Testis (tissue), 3 donors: ENCODE results near the gene ITPK1. TPM values are rescaled to one million over a fixed set of nuclear protein-coding genes. Genes with fewer than 3 reads are reported as not detected.

ENCODE experiments used
- DNase-seq: peaks from one replicate; pipeline ENCODE4 v3.0.0-alpha.2; 2019
- H3K27ac ChIP-seq, 2 donors: fragments of 200-600 bp; sonication (generic); one replicate each; pipeline ENCODE4 v1.5.1; 2019
- H3K27me3 ChIP-seq: fragments of 200-600 bp; sonication (generic); one replicate; pipeline ENCODE4 v1.5.1; 2019
- H3K36me3 ChIP-seq: fragments of 200-600 bp; sonication (generic); one replicate; pipeline ENCODE4 v1.5.1; 2017; ENCODE audit warnings: low read depth; ENCODE audit errors: missing control alignments
- H3K4me1 ChIP-seq: fragments of 200-600 bp; sonication (generic); one replicate; pipeline ENCODE4 v1.5.1; 2019
- H3K4me3 ChIP-seq, 2 donors: fragments of 200-600 bp; sonication (generic); one replicate each; pipeline ENCODE4 v1.5.1; 2017 to 2019
- H3K9me3 ChIP-seq: fragments of 200-600 bp; sonication (generic); one replicate; pipeline ENCODE4 v1.5.1; 2017
- POLR2A ChIP-seq: fragments of 450-650 bp; IDR thresholded peaks from one replicate; pipeline ENCODE4 v1.6.1; 2017; ENCODE audit warnings: antibody characterized with exemption, mild to moderate bottlenecking, moderate library complexity
- WGBS, 2 donors: methylation state at CpG; one replicate each; pipeline ENCODE4 v1.1.5; 2018; 5-methylcytosine and 5-hydroxymethylcytosine counted together
- intact Hi-C: fragments of 100-400 bp; cut with DNase I; formaldehyde crosslinking; loops from one replicate; pipeline ENCODE4 v1.15.1; 2023; ENCODE audit warnings: low total_unique reads
- polyA plus RNA-seq: library from polyadenylated mRNA; stranded (reverse); fragments of 350-450 nt; fragmentation: Illumina TruSeq; extraction: RNeasy Lipid Tissue Mini Kit (QIAGEN cat#74804); gene quantifications from one replicate; pipeline ENCODE4 v1.2.3, GENCODE V29; 2014; ENCODE audit warnings: low read depth, low replicate concordance; ENCODE audit not compliant: insufficient read depth
- total RNA-seq, 2 donors: library from RNA; depleted of rRNA; stranded (reverse); fragments of >200 nt; gene quantifications; one replicate each; pipeline ENCODE4 v1.2.3, GENCODE V29; 2016
- TF ChIP-seq, protein P1 (sequence below), 3 experiments: fragments of 450-650 bp in 2 of 3; fragments of 200-600 bp in 1 of 3; sonication (generic) in 1 of 3; IDR thresholded peaks; one replicate each; pipeline ENCODE4 v1.5.1; 2016 to 2019; ENCODE audit warnings: antibody characterized with exemption in 3 of 3, mild to moderate bottlenecking in 2 of 3, moderate library complexity in 1 of 3

The ITPK1 gene
- total and polyA plus RNA-seq, 3 donors from 2014 or later: 78.3 to 92.5 (median 90.6) TPM

DNA sequence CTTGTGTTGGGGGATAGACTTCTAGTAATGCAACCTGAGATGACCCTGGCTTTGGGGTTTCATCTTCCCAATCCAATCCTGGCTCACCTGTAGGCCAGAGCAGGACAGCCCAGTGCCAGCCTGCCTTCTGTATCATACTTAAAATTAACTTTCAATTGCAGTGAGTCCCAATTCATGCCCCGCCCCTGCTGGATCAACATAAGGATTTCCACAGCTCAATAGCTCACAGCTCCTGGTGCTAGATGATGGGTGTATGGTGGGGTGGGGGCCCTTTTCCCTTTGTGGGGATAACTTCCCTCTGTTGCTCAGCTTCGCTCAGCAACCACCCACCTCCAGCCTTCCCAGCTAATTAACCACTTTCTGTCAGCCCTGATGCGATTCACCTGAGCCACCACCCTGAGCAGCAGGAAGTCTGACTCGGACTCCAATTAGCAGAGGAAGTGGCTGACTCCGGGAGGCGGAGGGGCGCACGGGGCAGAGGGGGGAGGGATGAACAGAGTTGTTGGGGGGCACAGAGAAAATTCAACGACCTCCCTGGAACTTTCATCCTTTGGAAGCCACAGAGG lies 217.1 kb downstream of the ITPK1 start:
- H3K27me3 ChIP-seq: no peaks in the 10 kb centered on the region
- no peak for DNase-seq
- WGBS, 2 donors: 68 to 69% methylated on average over 9 of the region's 9 CpGs

DNA sequence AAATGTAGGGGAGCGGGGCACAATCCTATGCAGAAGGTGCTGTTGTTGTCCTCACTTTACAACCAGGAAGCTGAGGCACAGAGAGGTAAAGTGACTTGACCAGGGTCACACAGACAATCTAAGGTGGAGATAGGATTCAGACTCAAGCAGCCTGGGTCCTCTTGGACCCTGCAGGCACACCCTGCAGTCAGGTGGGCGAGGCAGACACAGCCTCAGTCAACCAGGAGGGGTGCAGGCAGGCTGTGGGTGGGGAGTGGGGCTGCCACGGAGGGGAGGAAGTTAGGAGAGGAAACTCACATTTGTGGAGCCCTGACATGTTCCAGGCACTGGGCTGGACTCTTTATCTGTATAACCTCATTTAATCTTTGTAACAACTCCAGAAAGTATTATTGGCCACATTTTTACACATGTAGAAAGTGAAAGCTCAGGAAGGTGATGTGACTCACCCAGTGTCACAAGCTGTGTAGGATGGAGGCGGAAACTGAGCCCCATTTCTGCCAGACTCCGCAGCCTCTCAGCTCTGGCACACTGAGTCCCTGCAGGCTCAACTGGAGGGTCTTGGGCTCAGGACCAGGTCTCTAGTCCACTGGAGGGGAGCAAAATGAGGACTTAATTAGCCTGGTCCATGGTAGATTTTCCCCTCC lies 217.7 kb downstream of the ITPK1 start:
- no peak for DNase-seq
- TF ChIP-seq, protein P1, sequence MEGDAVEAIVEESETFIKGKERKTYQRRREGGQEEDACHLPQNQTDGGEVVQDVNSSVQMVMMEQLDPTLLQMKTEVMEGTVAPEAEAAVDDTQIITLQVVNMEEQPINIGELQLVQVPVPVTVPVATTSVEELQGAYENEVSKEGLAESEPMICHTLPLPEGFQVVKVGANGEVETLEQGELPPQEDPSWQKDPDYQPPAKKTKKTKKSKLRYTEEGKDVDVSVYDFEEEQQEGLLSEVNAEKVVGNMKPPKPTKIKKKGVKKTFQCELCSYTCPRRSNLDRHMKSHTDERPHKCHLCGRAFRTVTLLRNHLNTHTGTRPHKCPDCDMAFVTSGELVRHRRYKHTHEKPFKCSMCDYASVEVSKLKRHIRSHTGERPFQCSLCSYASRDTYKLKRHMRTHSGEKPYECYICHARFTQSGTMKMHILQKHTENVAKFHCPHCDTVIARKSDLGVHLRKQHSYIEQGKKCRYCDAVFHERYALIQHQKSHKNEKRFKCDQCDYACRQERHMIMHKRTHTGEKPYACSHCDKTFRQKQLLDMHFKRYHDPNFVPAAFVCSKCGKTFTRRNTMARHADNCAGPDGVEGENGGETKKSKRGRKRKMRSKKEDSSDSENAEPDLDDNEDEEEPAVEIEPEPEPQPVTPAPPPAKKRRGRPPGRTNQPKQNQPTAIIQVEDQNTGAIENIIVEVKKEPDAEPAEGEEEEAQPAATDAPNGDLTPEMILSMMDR (IDR thresholded peaks at IDR 0.05): no peak
- no peak for TF ChIP-seq POLR2A
- 70 to 82% methylated on average over 5 of the region's 5 CpGs for WGBS, 2 donors
- no peaks in the 10 kb centered on the region for H3K36me3 ChIP-seq
- H3K4me1 ChIP-seq: no peaks in the 10 kb centered on the region
- no peaks in the 10 kb centered on the region for H3K27me3 ChIP-seq
- intact Hi-C loops: no loop called here
- H3K27ac ChIP-seq: no peak overlapping the region
- H3K4me3 ChIP-seq: no peak overlapping the region
- no peaks in the 10 kb centered on the region for H3K9me3 ChIP-seq

More for the DNA sequence above, 217.1 kb downstream of the ITPK1 start:
- Histone ChIP-seq H3K4me1 (no peaks in the 10 kb centered on the region), H3K36me3 (no peaks in the 10 kb centered on the region), H3K4me3 (no peak overlapping the region), H3K9me3 (no peaks in the 10 kb centered on the region), H3K27ac (no peak overlapping the region)
- TF ChIP-seq POLR2A: no peak
- TF ChIP-seq, protein P1 (IDR thresholded peaks at IDR 0.05): no peak
- intact Hi-C loops: no loop called here

DNA sequence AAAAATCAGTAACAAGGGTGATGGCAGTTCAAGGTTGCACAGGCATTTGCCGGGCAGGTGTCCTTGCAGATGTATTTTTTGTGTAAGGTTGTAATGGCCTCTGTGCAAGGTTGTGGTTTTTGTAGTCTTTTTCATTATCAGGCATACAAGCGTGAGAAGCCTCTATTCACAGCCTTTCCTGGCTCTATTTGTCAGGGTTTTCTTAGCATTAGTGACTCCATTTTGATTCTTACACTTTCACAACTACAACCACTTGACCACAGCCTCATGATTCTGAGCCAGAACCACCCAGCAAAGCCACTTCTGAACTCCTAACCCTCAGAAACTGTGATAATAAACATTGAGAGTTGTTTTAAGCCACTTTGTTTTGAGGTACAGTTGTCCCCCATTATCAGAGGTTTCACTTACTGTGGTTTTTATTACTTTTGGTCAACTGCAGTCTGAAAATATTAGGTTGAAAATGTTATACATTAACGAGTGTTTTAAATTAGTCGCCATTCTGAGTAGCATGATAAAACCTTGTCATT lies 220.3 kb downstream of the ITPK1 start:
- no peaks in the 10 kb centered on the region for H3K4me1 ChIP-seq
- no peaks in the 10 kb centered on the region for H3K27me3 ChIP-seq
- 72 to 78% methylated on average over 4 of the region's 4 CpGs for WGBS, 2 donors
- TF ChIP-seq POLR2A: no peak
- TF ChIP-seq, protein P1 (IDR thresholded peaks at IDR 0.05): no peak
- H3K27ac ChIP-seq: no peak overlapping the region
- no peak overlapping the region for H3K4me3 ChIP-seq
- H3K9me3 ChIP-seq: no peaks in the 10 kb centered on the region
- intact Hi-C loops: no loop called here
- no peak for DNase-seq
- no peaks in the 10 kb centered on the region for H3K36me3 ChIP-seq

DNA sequence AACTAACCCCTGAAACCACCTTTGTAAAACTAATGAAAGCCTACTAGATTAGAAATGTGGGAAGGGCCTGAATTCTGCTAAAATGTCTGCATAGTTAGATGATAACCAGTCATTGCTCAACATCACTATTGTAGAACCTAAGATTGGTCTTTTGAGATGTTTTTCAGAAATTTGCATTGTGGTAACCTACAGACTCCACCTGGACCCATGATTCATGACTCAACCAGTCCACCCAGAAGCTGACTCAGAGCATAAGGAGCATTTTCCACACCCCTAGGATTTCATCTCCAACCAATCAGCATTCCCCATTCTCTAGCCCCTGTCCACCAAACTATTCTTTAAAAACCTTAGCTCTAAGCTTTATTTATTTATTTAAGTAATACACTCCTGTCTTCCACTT lies 223.1 kb downstream of the ITPK1 start:
- no peak overlapping the region for H3K4me3 ChIP-seq
- intact Hi-C loops: no loop called here
- H3K9me3 ChIP-seq: no peaks in the 10 kb centered on the region
- H3K4me1 ChIP-seq: no peaks in the 10 kb centered on the region
- no peak for DNase-seq
- TF ChIP-seq, protein P1 (IDR thresholded peaks at IDR 0.05): no peak
- no peak for TF ChIP-seq POLR2A
- no peak overlapping the region for H3K27ac ChIP-seq
- H3K36me3 ChIP-seq: no peaks in the 10 kb centered on the region
- no peaks in the 10 kb centered on the region for H3K27me3 ChIP-seq
